Left lung (tissue), 10 donors: ENCODE measurements around the gene CLMN. TPM values are rescaled to one million over a fixed set of nuclear protein-coding genes. Genes with fewer than 3 reads are reported as not detected.

ENCODE experiments used
- ATAC-seq: fragments of 200-7000 bp; cut with Tn5 transposase; one replicate; pipeline ENCODE4 v1.9.1; 2020; ENCODE audit warnings: moderate library complexity
- DNase-seq, 4 donors: peaks; one replicate each; pipeline ENCODE4 v3.0.0-alpha.2; 2013 to 2020
- H3K27ac ChIP-seq, 2 donors: fragments of 200-600 bp; sonication (generic) in 1 of 2; one replicate each; pipeline versions ENCODE4 v1.5.0 to v1.8.0; 2020 to 2021
- H3K27me3 ChIP-seq, 2 donors: fragments of 200-600 bp; sonication (generic) in 1 of 2; one replicate each; pipeline versions ENCODE4 v1.5.0 to v1.8.0; 2020 to 2021
- H3K36me3 ChIP-seq, 2 donors: fragments of 200-600 bp; sonication (generic) in 1 of 2; one replicate each; pipeline versions ENCODE4 v1.5.0 to v1.8.0; 2020 to 2021
- H3K4me1 ChIP-seq, 2 donors: fragments of 200-600 bp; one replicate each; pipeline ENCODE4 v1.8.0; 2021
- H3K4me3 ChIP-seq, 2 donors: fragments of 200-600 bp; sonication (generic) in 1 of 2; one replicate each; pipeline versions ENCODE4 v1.5.0 to v1.8.0; 2020 to 2021; ENCODE audit warnings: mild to moderate bottlenecking in 1 of 2
- H3K9me3 ChIP-seq, 2 donors: fragments of 200-600 bp; sonication (generic) in 1 of 2; one replicate each; pipeline versions ENCODE4 v1.5.0 to v1.8.0; 2020 to 2021
- intact Hi-C, 2 donors: fragments of 100-400 bp; cut with DNase I; formaldehyde crosslinking; loops; one replicate each; pipeline versions ENCODE4 v1.11.2 to v1.14.2; 2022
- polyA plus RNA-seq, 6 donors: library from polyadenylated mRNA; unstranded; fragments of 120-200 nt; gene quantifications; one replicate each; pipeline ENCODE4 v1.2.1, GENCODE V29; 2013; ENCODE audit not compliant: insufficient read length in 6 of 6
- total RNA-seq, 2 donors: library from RNA; stranded (reverse); fragmentation: NEBNext Ultra II Directional; extraction: Animal tissue kit (Norgen Biotek cat#: 25700); gene quantifications; one replicate each; pipeline ENCODE4 v1.2.1, GENCODE V29; 2021
- TF ChIP-seq, protein P1 (sequence below), 2 donors: fragments of 200-600 bp; sonication (generic) in 1 of 2; IDR thresholded peaks; one replicate each; pipeline versions ENCODE4 v1.5.0 to v1.8.0; 2021; ENCODE audit warnings: antibody characterized with exemption in 2 of 2
- donor health status: DM: no; HTN: yes; CAD: no.
- donor health status: DM: no; HTN: no; CAD: no.

Gene CLMN
- total and polyA plus RNA-seq, 8 donors: 10.3 to 30.0 (median 12.6) TPM

DNA sequence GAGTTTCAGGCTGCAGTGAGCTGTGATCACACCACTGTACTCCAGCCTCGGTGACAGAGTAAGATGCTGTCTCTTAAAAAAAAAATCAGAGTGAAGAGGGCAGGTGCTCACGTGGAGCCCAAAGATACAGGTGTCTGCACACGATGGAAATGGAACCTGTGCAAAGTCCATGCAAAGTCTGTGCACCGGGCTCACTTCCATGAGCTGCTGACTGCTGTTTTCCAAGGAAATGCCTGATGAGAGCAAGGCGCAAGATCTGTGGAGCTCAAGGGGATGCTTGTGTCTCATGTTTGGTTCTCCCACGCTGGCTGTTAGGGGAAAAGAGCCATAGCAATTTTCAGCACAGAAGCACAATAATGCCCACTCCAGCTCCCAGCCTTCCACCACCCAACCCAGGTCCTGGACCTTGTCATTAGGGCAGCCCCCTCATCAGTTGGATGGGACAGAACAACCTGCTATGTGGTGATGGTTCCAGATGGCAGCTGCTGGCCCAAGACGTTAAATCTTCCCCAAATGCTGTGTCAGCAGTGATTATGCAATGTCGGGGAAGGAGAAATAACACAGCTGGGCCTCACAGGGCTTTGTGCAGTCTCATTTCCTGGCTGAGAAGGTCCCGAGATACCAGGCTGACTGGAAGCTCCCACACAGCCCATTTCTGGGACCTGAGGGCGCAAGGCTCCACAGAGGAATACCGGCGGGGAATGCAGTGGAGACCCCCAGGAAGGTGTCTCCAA, 134.5 kb downstream of the CLMN start:
- peak; percentile 77 for ATAC-seq
- H3K27ac ChIP-seq: peak overlapping the region; percentile 79 to 97
- H3K36me3 ChIP-seq: peaks cover 0 to 3% of the 10 kb centered on the region in 2 donors
- H3K4me3 ChIP-seq: peak overlapping the region in 1 of 2 donors; percentile 22
- H3K27me3 ChIP-seq: no peaks in the 10 kb centered on the region
- no peaks in the 10 kb centered on the region for H3K9me3 ChIP-seq
- intact Hi-C loops: no loop called here
- TF ChIP-seq, protein P1, sequence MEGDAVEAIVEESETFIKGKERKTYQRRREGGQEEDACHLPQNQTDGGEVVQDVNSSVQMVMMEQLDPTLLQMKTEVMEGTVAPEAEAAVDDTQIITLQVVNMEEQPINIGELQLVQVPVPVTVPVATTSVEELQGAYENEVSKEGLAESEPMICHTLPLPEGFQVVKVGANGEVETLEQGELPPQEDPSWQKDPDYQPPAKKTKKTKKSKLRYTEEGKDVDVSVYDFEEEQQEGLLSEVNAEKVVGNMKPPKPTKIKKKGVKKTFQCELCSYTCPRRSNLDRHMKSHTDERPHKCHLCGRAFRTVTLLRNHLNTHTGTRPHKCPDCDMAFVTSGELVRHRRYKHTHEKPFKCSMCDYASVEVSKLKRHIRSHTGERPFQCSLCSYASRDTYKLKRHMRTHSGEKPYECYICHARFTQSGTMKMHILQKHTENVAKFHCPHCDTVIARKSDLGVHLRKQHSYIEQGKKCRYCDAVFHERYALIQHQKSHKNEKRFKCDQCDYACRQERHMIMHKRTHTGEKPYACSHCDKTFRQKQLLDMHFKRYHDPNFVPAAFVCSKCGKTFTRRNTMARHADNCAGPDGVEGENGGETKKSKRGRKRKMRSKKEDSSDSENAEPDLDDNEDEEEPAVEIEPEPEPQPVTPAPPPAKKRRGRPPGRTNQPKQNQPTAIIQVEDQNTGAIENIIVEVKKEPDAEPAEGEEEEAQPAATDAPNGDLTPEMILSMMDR (IDR thresholded peaks at IDR 0.05): no peak
- peak in 3 of 4 donors; percentile 75 to 86 (median 76) for DNase-seq
- H3K4me1 ChIP-seq: peaks cover 19 to 70% of the 10 kb centered on the region in 2 donors

DNA sequence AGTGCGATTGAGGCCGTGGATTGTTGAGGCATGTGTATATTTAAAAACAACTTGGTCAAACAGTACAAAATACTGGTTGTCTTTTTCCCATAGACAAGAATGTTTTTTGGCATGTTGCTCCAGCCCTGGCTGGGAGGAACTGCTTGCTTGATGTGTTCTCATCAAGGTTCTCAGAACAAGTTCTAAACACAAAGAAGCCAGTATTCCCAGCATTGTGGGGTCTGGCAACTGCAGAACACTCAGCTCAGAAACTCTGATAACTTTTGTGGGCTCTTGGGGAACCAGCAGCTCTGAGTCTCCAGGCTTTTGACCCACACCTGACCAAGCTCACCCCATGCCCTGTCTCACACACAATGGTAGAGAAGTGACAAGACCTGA, 135.3 kb downstream of the CLMN start:
- no peak for ATAC-seq
- DNase-seq: no peak
- H3K27ac ChIP-seq: peak overlapping the region; percentile 28 to 97

DNA sequence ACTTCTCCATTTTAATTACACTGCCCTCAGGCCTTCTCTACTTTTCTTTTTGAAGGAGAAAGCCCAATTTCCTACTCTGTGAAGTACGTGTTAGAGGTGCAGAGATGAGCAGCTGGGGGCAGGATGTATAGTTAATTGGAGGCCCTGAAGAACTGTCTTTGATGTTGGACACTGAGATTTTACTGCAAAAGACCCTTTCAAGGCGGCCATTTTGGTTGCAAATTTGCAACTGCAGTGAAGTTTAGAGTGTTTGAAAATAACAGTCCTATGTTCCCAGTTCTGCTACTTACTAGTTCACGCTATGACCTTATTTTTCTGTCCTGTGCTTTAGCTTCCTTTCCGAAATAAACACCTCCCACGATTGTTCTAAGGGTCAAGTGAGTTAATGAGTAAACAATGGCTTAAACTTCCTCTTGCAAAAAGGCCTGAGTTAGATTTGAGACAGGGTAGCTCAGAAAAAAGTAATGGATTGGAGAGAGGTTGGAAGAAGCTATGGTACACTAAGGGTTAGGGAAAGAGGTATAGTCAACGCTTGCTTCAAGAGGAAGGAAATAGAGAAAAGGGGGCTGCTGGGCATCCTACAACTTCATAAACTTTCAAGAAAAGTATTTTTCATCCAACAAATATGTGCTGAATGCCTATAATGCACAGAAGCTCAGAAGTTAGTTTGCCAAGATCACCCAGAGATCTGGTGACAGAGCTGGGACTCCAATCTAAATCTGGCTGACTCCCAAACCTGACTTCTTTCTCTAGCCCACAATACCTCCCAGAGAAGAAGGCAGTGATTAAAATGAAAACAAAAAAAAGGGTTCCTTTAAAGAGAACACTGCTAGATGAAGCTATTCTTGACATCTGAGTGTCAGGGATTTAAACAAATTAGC, 135.9 kb downstream of the CLMN start:
- Histone ChIP-seq H3K27me3 (no peaks in the 10 kb centered on the region), H3K27ac (peak overlapping the region; percentile 28 to 97), H3K9me3 (no peaks in the 10 kb centered on the region), H3K4me3 (no peak overlapping the region), H3K4me1 (peaks cover 15 to 56% of the 10 kb centered on the region in 2 donors), H3K36me3 (peaks cover 0 to 5% of the 10 kb centered on the region in 2 donors)
- no peak for DNase-seq
- intact Hi-C loops: no loop called here
- ATAC-seq: peak; percentile 21
- TF ChIP-seq, protein P1 (IDR thresholded peaks at IDR 0.05): no peak

More for the DNA sequence above, 135.3 kb downstream of the CLMN start:
- intact Hi-C loops: no loop called here
- H3K9me3 ChIP-seq: no peaks in the 10 kb centered on the region
- peaks cover 0 to 5% of the 10 kb centered on the region in 2 donors for H3K36me3 ChIP-seq
- TF ChIP-seq, protein P1 (IDR thresholded peaks at IDR 0.05): no peak
- peaks cover 15 to 63% of the 10 kb centered on the region in 2 donors for H3K4me1 ChIP-seq
- no peak overlapping the region for H3K4me3 ChIP-seq
- H3K27me3 ChIP-seq: no peaks in the 10 kb centered on the region

DNA sequence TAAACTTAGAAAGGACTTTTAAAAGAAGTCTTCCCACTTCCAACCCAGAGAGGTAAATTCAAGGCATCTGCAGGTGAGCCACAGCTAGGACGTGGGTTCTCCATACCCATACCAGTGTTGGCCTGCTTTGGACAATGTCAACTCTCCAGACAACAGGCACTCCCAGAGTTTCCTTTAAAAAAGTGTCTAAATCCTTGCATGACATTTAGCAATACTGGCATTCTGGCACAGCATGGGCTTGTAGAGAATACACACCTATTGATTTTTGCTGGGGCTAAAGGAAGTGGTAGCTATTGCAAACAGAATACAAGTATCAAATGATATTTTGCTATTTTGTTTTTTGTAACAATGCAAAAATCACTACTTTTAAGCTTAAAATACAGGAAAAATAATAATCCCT, 136.6 kb downstream of the CLMN start:
- Histone ChIP-seq H3K27ac (peak overlapping the region in 1 of 2 donors; percentile 97), H3K4me1 (peaks cover 15 to 52% of the 10 kb centered on the region in 2 donors), H3K4me3 (no peak overlapping the region), H3K27me3 (no peaks in the 10 kb centered on the region), H3K9me3 (no peaks in the 10 kb centered on the region), H3K36me3 (peaks cover 0 to 5% of the 10 kb centered on the region in 2 donors)
- ATAC-seq: no peak
- intact Hi-C loops: no loop called here
- TF ChIP-seq, protein P1 (IDR thresholded peaks at IDR 0.05): no peak
- no peak for DNase-seq

DNA sequence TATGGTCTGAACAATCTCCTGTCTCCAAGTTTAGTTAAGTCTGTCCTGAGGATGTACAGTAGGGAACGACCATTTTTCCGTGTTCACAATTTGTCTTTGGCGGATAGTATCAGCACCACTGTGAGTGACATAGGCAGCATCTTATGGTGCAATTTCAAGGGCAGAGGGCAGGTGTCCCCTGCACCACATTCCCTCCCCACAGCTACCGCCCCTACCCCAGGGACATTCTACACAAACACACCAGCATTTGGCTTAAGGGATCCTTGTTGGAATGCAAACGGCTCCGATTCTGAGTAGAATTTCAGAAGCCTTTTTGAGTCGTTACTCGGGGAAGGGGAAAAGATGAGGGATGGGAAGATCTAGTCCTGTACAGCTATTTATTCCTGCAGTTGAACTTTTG, 137.3 kb downstream of the CLMN start:
- TF ChIP-seq, protein P1 (IDR thresholded peaks at IDR 0.05): no peak
- H3K27ac ChIP-seq: peak overlapping the region in 1 of 2 donors; percentile 97

More for the DNA sequence above, 137.3 kb downstream of the CLMN start:
- H3K4me3 ChIP-seq: no peak overlapping the region
- intact Hi-C loops: no loop called here
- peaks cover 15 to 49% of the 10 kb centered on the region in 2 donors for H3K4me1 ChIP-seq
- H3K36me3 ChIP-seq: peaks cover 0 to 5% of the 10 kb centered on the region in 2 donors
- DNase-seq: no peak
- H3K9me3 ChIP-seq: no peaks in the 10 kb centered on the region
- H3K27me3 ChIP-seq: no peaks in the 10 kb centered on the region
- no peak for ATAC-seq
